D721Med (cell line): ENCODE measurements around the gene RIMBP2.

ENCODE experiments used
- DNase-seq: peaks from one replicate; pipeline ENCODE4 v3.0.0; 2011; ENCODE audit warnings: low spot score; ENCODE audit not compliant: insufficient read length
- FAIRE-seq: peaks from 2 replicates; lab custom pipeline; 2011; peaks lifted over from hg19 to GRCh38; lab: Jason Lieb, UNC
- CTCF ChIP-seq: IDR thresholded peaks from 2 replicates; pipeline ENCODE4 v1.5.1; 2012; ENCODE audit warnings: mild to moderate bottlenecking, control low read depth; ENCODE audit not compliant: insufficient read depth; ENCODE audit errors: missing control alignments

Gene RIMBP2

DNA sequence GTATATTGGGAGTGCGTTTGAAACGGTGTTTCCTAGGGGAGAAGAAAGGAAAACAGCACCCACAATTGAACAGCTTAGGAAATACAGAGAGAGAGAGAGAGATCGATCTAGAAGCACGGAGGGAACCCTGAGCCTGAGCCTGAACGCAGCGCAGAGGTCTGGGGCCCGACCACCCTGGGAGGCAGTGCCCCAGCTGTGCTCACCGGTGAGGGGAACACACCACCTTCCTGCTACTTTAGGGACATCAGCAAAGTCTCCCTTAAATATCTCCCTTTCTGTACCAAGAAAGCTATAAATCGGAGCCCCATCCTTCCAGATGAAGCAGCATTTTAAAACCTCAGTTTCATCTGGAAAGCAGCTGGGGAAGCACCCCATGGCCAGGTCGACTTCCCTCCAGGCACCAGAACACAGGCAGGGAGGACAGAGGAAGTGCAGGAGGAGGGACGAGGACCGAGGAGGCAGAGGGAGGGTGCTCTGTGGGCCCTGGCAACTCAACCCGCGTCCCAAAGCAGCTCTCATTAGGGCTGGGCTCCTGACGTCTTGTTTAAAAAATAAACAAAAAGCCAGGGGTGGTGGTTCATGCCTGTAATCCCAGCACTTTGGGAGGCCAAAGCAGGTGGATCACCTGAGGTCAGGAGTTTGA, 12.2 kb downstream of the RIMBP2 start:
- no peak for TF ChIP-seq CTCF
- DNase-seq, result no peak
- no peak for FAIRE-seq

GRCh38 chr12:130702966-130703732, 12.9 kb downstream of the RIMBP2 start:
- DNase-seq, result peak; percentile 98
- peak; percentile 48 for FAIRE-seq
- TF ChIP-seq CTCF, result no peak

DNA sequence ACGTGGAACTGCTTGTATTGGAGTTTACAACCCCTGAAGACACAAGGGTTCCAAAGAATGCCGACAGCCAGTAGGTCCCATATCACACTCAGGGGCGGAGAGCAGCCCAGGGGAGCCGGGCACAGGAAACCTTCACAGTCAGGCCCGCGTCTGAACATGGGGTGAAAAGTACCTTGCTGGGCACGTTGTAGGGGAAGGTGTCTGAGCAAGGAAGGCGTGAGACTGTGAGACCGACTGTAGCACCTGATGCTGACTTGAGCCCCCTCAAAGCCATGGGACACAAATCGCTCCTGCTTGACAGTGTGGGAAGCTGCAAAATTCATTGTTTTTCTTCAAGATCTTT, 14.7 kb downstream of the RIMBP2 start:
- DNase-seq (no peak), FAIRE-seq (no peak)
- no peak for TF ChIP-seq CTCF

GRCh38 chr12:130700492-130701401, 15.4 kb downstream of the RIMBP2 start:
- DNase-seq, result no peak
- no peak for FAIRE-seq
- TF ChIP-seq CTCF, result no peak

DNA sequence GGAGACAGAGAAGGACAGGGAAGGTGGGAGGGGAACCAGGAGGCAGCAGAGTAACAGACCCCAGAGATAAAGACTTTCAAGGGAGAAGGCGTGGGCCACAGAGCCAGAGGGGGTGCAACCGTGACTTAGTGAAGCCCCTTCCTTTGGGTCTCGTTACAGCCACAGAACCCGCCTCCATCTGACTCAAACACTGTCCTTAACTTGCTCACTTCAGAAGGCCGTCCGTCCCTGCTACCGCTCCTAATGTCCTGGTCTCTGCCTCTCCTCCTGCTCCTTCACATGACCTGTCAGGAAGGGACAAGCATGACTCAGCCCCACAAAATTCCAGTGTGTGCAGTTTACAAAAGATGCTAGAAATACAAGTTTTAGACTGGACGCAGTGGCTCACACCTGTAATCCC, 18.0 kb downstream of the RIMBP2 start:
- FAIRE-seq (no peak), DNase-seq (no peak)
- TF ChIP-seq CTCF, result no peak

GRCh38 chr12:130696379-130697100, 19.6 kb downstream of the RIMBP2 start:
- DNase-seq (no peak), FAIRE-seq (no peak)
- no peak for TF ChIP-seq CTCF
